GM23248 (cell line): ENCODE data around the gene HEMGN. TPM values are rescaled to one million over a fixed set of nuclear protein-coding genes. Genes with fewer than 3 reads are reported as not detected.

Experiments
- DNase-seq: peaks from one replicate; pipeline ENCODE4 v3.0.0-alpha.2; 2015
- H2AFZ ChIP-seq: fragments of 200-600 bp; sonication (generic); 2 replicates; pipeline ENCODE4 v1.6.1; 2016; ENCODE audit warnings: antibody characterized with exemption
- H3F3A ChIP-seq: fragments of 200-600 bp; sonication (generic); 2 replicates; pipeline ENCODE4 v1.6.1; 2016; ENCODE audit warnings: mild to moderate bottlenecking, antibody characterized with exemption, mixed run types; ENCODE audit not compliant: insufficient read depth
- H3K27ac ChIP-seq: fragments of 200-600 bp; sonication (generic); 2 replicates; pipeline ENCODE4 v1.5.1; 2016; ENCODE audit warnings: mild to moderate bottlenecking
- H3K27me3 ChIP-seq: fragments of 200-600 bp; sonication (generic); replicated peaks from 2 replicates; pipeline ENCODE4 v1.6.1; 2016; ENCODE audit warnings: mild to moderate bottlenecking; ENCODE audit not compliant: insufficient read depth
- H3K36me3 ChIP-seq: fragments of 200-600 bp; sonication (generic); 2 replicates; pipeline ENCODE4 v1.6.1; 2016; ENCODE audit warnings: low read depth, mild to moderate bottlenecking
- H3K4me1 ChIP-seq: fragments of 200-600 bp; sonication (generic); 2 replicates; pipeline ENCODE4 v1.6.1; 2016; ENCODE audit warnings: mild to moderate bottlenecking; ENCODE audit not compliant: insufficient read depth
- H3K4me2 ChIP-seq: fragments of 200-600 bp; sonication (generic); one replicate; pipeline ENCODE4 v1.6.1; 2016; ENCODE audit warnings: mild to moderate bottlenecking; ENCODE audit not compliant: unreplicated experiment
- H3K4me3 ChIP-seq: fragments of 200-600 bp; sonication (generic); 2 replicates; pipeline ENCODE4 v1.5.1; 2016; ENCODE audit warnings: mild to moderate bottlenecking
- H3K79me2 ChIP-seq: fragments of 200-600 bp; sonication (generic); 2 replicates; pipeline ENCODE4 v1.6.1; 2016; ENCODE audit warnings: mild to moderate bottlenecking; ENCODE audit not compliant: insufficient read depth
- H3K9ac ChIP-seq: fragments of 200-600 bp; sonication (generic); 2 replicates; pipeline ENCODE4 v1.6.1; 2016; ENCODE audit warnings: mild to moderate bottlenecking
- H3K9me2 ChIP-seq: fragments of 200-600 bp; sonication (generic); 2 replicates; pipeline ENCODE4 v1.6.1; 2016; ENCODE audit warnings: mixed run types, mild to moderate bottlenecking, moderate library complexity; ENCODE audit not compliant: insufficient read depth
- H3K9me3 ChIP-seq: fragments of 200-600 bp; sonication (generic); one replicate; pipeline ENCODE4 v1.6.1; 2017; ENCODE audit warnings: low read depth
- H4K20me1 ChIP-seq: fragments of 200-600 bp; sonication (generic); 2 replicates; pipeline ENCODE4 v1.6.0; 2016; ENCODE audit not compliant: insufficient read depth
- EZH2 ChIP-seq: fragments of 200-600 bp; sonication (generic); IDR thresholded peaks from 2 replicates; pipeline ENCODE4 v1.6.1; 2018; ENCODE audit warnings: antibody characterized with exemption, mild to moderate bottlenecking; ENCODE audit not compliant: insufficient read depth, poor library complexity, severe bottlenecking
- EZH2phosphoT487 ChIP-seq: fragments of 200-600 bp; sonication (generic); IDR thresholded peaks from 2 replicates; pipeline ENCODE4 v1.6.1; 2018; ENCODE audit warnings: antibody characterized with exemption, moderate library complexity, mild to moderate bottlenecking, low read depth; ENCODE audit not compliant: insufficient read depth
- WGBS, 2 experiments: methylation state at CpG; one replicate each; pipeline ENCODE4 v1.1.6; 2015 to 2017; ENCODE audit warnings: low lambda C conversion rate in 2 of 2, low coverage in 1 of 2; ENCODE audit errors: missing lambda C conversion rate in 2 of 2; 5-methylcytosine and 5-hydroxymethylcytosine counted together
- in situ Hi-C: fragments of 300-500 bp; cut with MboI; formaldehyde crosslinking; loops from 2 replicates; pipeline ENCODE4 v1.15.0; 2020
- polyA plus RNA-seq: library from polyadenylated mRNA; unstranded; fragments of >200 nt; fragmentation: Nextera tagmentation; extraction: Ambion mirVana; gene quantifications from 2 replicates; pipeline ENCODE4 v1.2.1, GENCODE V29; 2016
- total RNA-seq: library from RNA; depleted of rRNA; stranded (reverse); fragments of >200 nt; shearing (Covaris generic); gene quantifications from 2 replicates; pipeline ENCODE4 v1.2.3, GENCODE V29; 2014

Gene HEMGN
- total and polyA plus RNA-seq, 2 experiments from 2014 or later: not detected

DNA sequence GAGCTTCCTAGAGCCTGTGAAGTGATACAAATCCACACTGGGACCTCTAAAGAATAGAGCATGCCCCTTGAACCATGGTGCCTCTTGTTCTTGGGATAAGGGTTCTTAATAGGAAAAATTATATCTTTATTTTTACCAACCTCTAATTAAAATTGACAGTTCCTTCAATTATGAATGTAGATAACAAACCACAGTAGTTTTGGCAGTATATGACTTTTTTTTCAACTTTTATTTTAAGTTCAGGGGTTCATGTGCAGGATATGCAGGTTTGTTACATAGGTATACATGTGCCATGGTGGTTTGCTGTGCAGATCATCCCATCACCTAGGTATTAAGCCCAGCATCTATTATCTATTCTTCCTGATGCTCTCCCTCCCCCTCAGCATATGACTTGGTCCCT is 974 bp downstream of the HEMGN start:
- H3K36me3 ChIP-seq: no peaks in the 10 kb centered on the region
- H3K27ac ChIP-seq: no peak overlapping the region
- H3K9me2 ChIP-seq: no peaks in the 10 kb centered on the region
- H2AFZ ChIP-seq: no peak overlapping the region
- H4K20me1 ChIP-seq: no peaks in the 10 kb centered on the region
- no peaks in the 10 kb centered on the region for H3K9me3 ChIP-seq
- peaks cover 77% of the 10 kb centered on the region for H3K27me3 ChIP-seq
- H3K9ac ChIP-seq: no peak overlapping the region
- no peak for DNase-seq
- H3K79me2 ChIP-seq: no peaks in the 10 kb centered on the region
- no peak overlapping the region for H3K4me2 ChIP-seq
- in situ Hi-C loops: no loop called here
- no peak overlapping the region for H3K4me3 ChIP-seq
- no peaks in the 10 kb centered on the region for H3K4me1 ChIP-seq
- H3F3A ChIP-seq: no peaks in the 10 kb centered on the region
- TF ChIP-seq EZH2: no peak

DNA sequence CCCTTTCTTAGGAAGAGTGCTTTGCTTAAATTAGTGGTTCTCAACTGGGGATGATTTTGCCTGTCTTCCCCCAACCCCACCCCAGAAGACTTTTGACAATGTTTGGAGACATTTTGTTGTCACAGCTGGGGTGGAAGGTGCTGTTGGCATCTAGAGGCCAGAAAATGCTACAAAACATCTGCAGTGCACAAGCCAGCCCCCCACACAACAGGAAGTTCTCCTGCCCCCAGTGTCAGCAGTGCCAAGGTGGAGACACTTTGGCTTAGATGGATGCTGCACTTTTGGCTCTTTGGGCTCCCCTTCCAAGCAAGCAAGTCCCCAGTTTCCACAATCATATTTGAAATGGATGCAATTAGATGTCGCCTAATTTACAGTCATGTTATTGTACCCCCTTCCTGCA is 2.7 kb downstream of the HEMGN start:
- peaks cover 77% of the 10 kb centered on the region for H3K27me3 ChIP-seq
- no peak overlapping the region for H3K27ac ChIP-seq
- no peaks in the 10 kb centered on the region for H3K36me3 ChIP-seq
- in situ Hi-C loops: no loop called here
- no peak for DNase-seq
- H3K4me2 ChIP-seq: no peak overlapping the region
- H3K9ac ChIP-seq: no peak overlapping the region
- H3F3A ChIP-seq: no peaks in the 10 kb centered on the region
- no peaks in the 10 kb centered on the region for H4K20me1 ChIP-seq
- 40 to 41% methylated on average over 1 of the region's 1 CpG for WGBS, 2 experiments
- TF ChIP-seq EZH2phosphoT487 (no peak), EZH2 (no peak)
- H3K4me3 ChIP-seq: no peak overlapping the region
- no peak overlapping the region for H2AFZ ChIP-seq
- no peaks in the 10 kb centered on the region for H3K79me2 ChIP-seq
- H3K9me3 ChIP-seq: no peaks in the 10 kb centered on the region
- H3K4me1 ChIP-seq: no peaks in the 10 kb centered on the region
- H3K9me2 ChIP-seq: no peaks in the 10 kb centered on the region

DNA sequence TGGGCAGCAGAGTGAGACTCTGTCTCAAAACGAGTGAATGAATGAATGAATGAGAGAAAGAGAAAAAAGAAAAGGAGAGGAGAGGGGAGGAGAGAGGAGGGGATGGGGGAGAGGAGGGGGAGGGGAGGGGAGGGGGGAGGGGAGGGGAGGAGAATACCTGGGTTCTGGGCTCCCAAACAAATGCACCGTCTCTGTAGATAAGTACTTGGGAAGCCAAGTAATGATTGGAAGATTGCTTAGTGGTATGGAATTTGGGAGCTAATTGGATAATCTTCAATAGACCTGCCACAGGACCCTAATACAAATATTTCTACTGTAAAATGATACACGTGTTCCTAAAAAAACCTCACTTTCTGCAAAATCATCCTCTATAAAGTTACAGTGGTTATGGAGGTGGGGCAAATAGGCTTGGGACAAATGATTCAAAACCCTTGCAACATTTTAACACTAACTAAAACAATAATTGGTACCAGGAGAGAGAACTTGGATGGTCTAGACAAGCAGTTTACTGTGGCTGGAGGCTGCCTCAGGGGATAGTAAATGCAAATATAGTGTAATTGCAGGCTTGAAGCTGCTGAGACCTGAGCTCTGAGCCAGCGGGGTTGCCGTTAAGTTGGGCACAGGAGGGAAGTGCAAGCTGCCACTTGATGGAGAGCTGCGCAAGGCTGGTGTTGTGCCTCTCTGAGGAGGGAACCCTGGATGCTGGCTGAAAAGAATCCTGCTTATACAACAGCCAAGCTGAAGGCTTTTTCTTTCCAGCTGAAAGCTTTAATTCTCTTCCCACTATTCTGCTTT is 3.5 kb downstream of the HEMGN start:
- DNase-seq: peak; percentile 10
- no peak overlapping the region for H3K4me2 ChIP-seq
- TF ChIP-seq EZH2 (no peak), EZH2phosphoT487 (no peak)

DNA sequence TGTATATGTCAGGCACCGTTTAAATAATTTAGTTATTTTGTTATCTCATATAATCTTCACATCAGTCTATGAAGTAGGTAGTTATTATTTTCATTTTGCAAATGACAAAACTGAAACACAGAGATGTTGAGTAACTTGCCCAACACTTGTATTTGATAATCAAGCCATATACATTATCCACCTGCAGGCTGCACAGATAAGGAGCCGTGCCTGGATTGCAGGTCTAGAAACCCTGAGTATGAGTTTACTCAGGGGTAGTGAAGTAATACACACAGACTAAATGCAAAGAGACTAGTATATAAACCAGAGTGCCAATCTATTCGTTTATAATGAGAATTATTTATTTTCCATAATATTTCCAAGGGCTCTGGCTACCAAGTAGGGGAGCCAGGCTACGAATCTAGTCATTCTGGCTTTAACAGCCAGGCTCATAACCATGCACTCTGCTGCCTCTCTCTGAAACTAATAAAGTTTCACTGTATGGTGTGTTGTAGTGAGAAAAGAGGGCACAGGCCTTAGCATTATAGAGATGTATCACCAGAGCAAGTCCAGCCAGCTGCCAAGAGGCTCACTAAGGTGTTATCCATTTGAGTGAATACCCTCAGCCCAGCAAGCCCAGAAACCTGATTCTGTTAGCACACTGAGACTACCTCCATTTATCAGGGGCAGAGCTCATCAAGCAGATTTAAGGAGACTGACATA is 4.5 kb downstream of the HEMGN start:
- in situ Hi-C loops: no loop called here
- Histone ChIP-seq H3K27me3 (peaks cover 64% of the 10 kb centered on the region), H3K27ac (no peak overlapping the region), H3K9ac (no peak overlapping the region), H3K4me3 (no peak overlapping the region), H3F3A (no peaks in the 10 kb centered on the region), H3K9me3 (no peaks in the 10 kb centered on the region), H4K20me1 (no peaks in the 10 kb centered on the region), H3K36me3 (no peaks in the 10 kb centered on the region), H3K79me2 (no peaks in the 10 kb centered on the region), H2AFZ (no peak overlapping the region), H3K4me1 (no peaks in the 10 kb centered on the region), H3K9me2 (no peaks in the 10 kb centered on the region), H3K4me2 (no peak overlapping the region)
- DNase-seq: no peak
- TF ChIP-seq EZH2 (no peak), EZH2phosphoT487 (no peak)
- 53 to 55% methylated on average over 4 of the region's 4 CpGs for WGBS, 2 experiments

More for the DNA sequence above, 3.5 kb downstream of the HEMGN start:
- H3K4me3 ChIP-seq: no peak overlapping the region
- H3K9me3 ChIP-seq: no peaks in the 10 kb centered on the region
- peaks cover 73% of the 10 kb centered on the region for H3K27me3 ChIP-seq
- no peaks in the 10 kb centered on the region for H3F3A ChIP-seq
- no peak overlapping the region for H3K9ac ChIP-seq
- no peaks in the 10 kb centered on the region for H3K4me1 ChIP-seq
- no peaks in the 10 kb centered on the region for H3K9me2 ChIP-seq
- no peak overlapping the region for H3K27ac ChIP-seq
- in situ Hi-C loops: no loop called here
- H2AFZ ChIP-seq: no peak overlapping the region
- H4K20me1 ChIP-seq: no peaks in the 10 kb centered on the region
- WGBS, 2 experiments: 3 to 4% methylated on average over 5 to 6 of the region's 6 CpGs
- no peaks in the 10 kb centered on the region for H3K79me2 ChIP-seq
- no peaks in the 10 kb centered on the region for H3K36me3 ChIP-seq
